Measurements from ENCODE around the gene KCNK10.

Gene KCNK10

DNA sequence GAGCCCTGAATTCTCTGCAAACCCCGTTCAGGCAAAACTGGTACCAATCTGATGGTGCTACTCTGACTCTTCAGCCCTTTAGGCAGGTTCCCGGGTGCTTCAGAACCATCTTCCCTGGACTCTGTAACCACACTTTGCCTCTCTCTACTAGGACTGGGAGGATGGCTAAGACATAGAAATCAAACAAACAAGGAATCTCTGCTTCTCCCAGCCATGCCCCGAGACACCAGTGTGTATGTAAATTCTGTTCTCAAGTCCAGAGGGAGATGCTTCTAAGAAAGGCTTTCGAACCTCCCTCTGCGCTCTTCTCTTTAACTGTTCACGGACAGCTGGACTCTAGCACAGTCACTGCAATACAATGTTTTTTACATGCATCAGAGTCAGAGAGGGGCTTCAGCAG, 1.9 kb upstream of the KCNK10 start:
- TF ChIP-seq, protein P1, sequence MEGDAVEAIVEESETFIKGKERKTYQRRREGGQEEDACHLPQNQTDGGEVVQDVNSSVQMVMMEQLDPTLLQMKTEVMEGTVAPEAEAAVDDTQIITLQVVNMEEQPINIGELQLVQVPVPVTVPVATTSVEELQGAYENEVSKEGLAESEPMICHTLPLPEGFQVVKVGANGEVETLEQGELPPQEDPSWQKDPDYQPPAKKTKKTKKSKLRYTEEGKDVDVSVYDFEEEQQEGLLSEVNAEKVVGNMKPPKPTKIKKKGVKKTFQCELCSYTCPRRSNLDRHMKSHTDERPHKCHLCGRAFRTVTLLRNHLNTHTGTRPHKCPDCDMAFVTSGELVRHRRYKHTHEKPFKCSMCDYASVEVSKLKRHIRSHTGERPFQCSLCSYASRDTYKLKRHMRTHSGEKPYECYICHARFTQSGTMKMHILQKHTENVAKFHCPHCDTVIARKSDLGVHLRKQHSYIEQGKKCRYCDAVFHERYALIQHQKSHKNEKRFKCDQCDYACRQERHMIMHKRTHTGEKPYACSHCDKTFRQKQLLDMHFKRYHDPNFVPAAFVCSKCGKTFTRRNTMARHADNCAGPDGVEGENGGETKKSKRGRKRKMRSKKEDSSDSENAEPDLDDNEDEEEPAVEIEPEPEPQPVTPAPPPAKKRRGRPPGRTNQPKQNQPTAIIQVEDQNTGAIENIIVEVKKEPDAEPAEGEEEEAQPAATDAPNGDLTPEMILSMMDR (IDR thresholded peaks at IDR 0.05; ENCODE audit: low read depth, low read length) = no peak
- TF ChIP-seq, protein P2, sequence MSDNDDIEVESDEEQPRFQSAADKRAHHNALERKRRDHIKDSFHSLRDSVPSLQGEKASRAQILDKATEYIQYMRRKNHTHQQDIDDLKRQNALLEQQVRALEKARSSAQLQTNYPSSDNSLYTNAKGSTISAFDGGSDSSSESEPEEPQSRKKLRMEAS (IDR thresholded peaks at IDR 0.05; ENCODE audit: low read depth, low read length) = no peak
- TF ChIP-seq POLR2A (IDR thresholded peaks at IDR 0.05; ENCODE audit: extremely low read depth, insufficient read length) (no peak), MYC (IDR thresholded peaks at IDR 0.05; ENCODE audit: low read depth, low read length) (no peak)
- DNase-seq (ENCODE audit: low read depth) = no peak
- H3K4me3 ChIP-seq (ENCODE audit: low read depth, low read length) = no peak overlapping the region

DNA sequence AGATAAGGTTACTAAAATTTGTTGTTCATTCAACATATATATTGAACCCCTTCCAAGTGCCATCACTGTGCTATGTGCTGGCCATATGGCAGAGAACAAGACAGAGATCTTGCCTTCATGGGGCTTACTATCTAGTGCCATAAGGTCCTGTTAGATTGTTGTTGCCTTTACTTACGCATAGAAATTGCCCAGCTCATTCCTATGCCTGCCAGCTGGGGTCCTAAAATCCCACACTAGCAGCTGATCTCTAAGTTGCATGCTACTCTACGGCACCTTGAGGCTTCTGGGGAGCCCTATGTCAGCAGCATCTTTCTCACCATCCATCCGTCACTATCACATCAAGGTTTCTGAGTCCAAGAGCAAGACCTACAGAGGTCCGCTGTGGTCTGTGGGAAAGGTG, 1.4 kb upstream of the KCNK10 start:
- no peak for DNase-seq (ENCODE audit: low read depth)
- TF ChIP-seq MYC (IDR thresholded peaks at IDR 0.05; ENCODE audit: low read depth, low read length) (no peak), POLR2A (IDR thresholded peaks at IDR 0.05; ENCODE audit: extremely low read depth, insufficient read length) (no peak)
- TF ChIP-seq, protein P1 (IDR thresholded peaks at IDR 0.05; ENCODE audit: low read depth, low read length) = no peak
- TF ChIP-seq, protein P2 (IDR thresholded peaks at IDR 0.05; ENCODE audit: low read depth, low read length) = no peak
- H3K4me3 ChIP-seq (ENCODE audit: low read depth, low read length) = no peak overlapping the region

DNA sequence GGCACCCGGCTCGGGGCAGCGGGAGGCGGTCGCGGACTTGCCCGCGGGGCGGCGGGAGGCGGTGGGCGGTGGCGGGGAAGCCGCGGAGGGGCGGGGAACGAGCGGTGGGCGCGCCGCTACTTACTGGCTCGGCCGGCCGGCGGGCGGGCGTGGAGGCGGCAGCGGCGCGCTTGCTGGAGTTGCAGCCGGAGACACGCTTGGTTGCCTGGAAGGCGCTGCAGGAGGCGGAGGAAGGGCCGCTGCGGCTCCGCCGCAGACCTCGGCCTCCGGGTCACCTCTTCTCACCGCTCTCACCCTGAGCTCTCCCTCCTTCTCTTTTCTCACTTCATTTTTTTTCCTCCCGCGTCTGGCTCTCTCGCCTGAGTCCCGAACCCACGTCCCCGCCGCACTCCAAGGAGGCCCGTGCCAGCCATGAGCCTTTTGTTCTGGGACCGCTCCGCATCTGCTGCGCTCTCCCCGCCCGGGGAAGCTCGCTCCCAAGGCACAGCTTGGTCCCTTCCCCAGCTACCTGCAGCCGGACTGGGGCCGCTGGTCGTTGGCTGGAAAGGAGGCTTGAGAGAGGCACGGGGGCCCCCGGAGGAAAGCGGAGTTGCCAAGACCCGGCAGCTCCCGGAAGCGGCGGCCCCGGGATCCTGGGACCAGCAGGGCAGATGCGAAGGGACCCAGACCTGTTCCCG, 592 bp upstream of the KCNK10 start:
- no peak for DNase-seq (ENCODE audit: low read depth)

DNA sequence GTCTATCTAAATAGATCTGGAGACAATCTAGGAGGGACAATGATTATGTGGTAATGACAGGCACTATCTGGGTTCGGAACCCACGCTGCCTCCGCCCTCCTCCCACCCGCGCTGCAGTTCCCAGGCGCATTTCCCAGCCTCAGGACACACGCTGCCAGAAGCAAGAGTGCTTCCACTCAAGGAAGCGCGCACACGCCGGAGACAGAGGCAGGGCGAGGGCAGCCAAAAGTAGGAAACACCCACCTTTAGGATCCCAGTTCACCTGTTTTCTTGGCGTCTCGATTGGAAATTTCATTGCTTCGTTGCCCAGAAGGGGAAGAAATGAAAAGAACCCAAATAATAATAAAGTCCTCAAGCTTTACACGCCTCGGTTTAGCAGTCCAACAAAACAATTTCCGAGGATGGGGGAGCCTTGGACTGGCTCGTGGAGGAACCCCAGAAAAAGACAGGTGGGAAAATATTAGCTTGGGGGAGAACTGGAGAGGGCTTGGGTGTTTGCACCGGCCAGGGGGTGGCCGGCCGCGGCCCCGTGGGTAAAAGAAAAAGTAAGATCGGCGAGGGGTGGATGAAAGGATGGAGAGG, 474 bp downstream of the KCNK10 start:
- no peak for DNase-seq (ENCODE audit: low read depth)
- no peak overlapping the region for H3K4me3 ChIP-seq (ENCODE audit: low read depth, low read length)

More for the DNA sequence above, 592 bp upstream of the KCNK10 start:
- H3K4me3 ChIP-seq (ENCODE audit: low read depth, low read length) = no peak overlapping the region
- TF ChIP-seq, protein P2 (IDR thresholded peaks at IDR 0.05; ENCODE audit: low read depth, low read length) = no peak
- TF ChIP-seq POLR2A (IDR thresholded peaks at IDR 0.05; ENCODE audit: extremely low read depth, insufficient read length) (no peak), MYC (IDR thresholded peaks at IDR 0.05; ENCODE audit: low read depth, low read length) (no peak)
- TF ChIP-seq, protein P1 (IDR thresholded peaks at IDR 0.05; ENCODE audit: low read depth, low read length) = no peak

DNA sequence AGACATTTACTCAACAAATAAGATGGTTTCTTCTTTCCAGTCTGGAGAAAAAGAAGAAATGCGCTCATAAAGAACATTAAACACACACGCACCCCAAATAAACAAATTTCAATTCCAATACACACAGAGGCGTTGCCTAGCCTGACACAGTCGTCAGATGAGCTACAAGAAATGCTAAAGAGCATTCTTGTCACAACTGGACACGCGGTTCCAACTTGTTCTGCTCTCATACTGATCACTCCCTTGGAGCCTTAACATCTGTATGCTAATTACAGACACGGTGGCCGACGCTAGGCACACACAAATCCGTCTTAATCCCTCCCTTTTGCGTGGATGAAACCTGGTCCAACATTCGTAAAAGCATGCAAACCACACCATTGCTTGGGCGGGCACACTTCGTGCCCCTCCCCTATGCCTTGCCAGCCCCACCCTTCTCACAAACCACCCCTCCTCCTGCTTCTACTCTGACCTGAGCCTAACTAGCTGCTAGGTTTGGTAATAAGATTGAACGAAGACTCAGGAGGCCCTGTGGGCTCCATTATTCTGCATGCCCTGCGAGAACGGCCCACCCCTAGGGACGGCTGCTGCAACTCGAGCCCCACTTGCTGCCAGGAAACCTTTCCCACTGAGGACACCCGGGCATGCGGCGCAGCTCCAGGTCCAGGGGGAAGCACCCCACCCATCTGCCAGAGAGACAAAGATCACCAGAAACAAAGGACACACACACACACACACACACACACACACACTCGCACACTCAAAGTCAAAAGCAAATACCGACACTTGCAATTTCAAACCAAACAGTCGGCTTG, 1.2 kb downstream of the KCNK10 start:
- TF ChIP-seq, protein P2 (IDR thresholded peaks at IDR 0.05; ENCODE audit: low read depth, low read length) = no peak
- no peak for TF ChIP-seq MYC (IDR thresholded peaks at IDR 0.05; ENCODE audit: low read depth, low read length)
- TF ChIP-seq, protein P1 (IDR thresholded peaks at IDR 0.05; ENCODE audit: low read depth, low read length) = no peak
- TF ChIP-seq POLR2A (IDR thresholded peaks at IDR 0.05; ENCODE audit: extremely low read depth, insufficient read length) = no peak
- no peak for DNase-seq (ENCODE audit: low read depth)
- H3K4me3 ChIP-seq (ENCODE audit: low read depth, low read length) = no peak overlapping the region

More for the DNA sequence above, 474 bp downstream of the KCNK10 start:
- TF ChIP-seq, protein P2 (IDR thresholded peaks at IDR 0.05; ENCODE audit: low read depth, low read length) = no peak
- TF ChIP-seq POLR2A (IDR thresholded peaks at IDR 0.05; ENCODE audit: extremely low read depth, insufficient read length) (no peak), MYC (IDR thresholded peaks at IDR 0.05; ENCODE audit: low read depth, low read length) (no peak)
- TF ChIP-seq, protein P1 (IDR thresholded peaks at IDR 0.05; ENCODE audit: low read depth, low read length) = no peak
